NCI-H146 treated with DMSO at 0.1 percent for 48 hours (cell line): ENCODE results near the gene PRKACB.
"Not testable (repeated sequence)": the region's sequence is repeated elsewhere in the genome, so short reads cannot be mapped to it uniquely, and the experiment has no call there.

Source experiments
- DNase-seq: peaks from one replicate; lab custom pipeline; 2025; ENCODE audit not compliant: unreplicated experiment; lab: John Stamatoyannopoulos, UW

PRKACB gene

DNA sequence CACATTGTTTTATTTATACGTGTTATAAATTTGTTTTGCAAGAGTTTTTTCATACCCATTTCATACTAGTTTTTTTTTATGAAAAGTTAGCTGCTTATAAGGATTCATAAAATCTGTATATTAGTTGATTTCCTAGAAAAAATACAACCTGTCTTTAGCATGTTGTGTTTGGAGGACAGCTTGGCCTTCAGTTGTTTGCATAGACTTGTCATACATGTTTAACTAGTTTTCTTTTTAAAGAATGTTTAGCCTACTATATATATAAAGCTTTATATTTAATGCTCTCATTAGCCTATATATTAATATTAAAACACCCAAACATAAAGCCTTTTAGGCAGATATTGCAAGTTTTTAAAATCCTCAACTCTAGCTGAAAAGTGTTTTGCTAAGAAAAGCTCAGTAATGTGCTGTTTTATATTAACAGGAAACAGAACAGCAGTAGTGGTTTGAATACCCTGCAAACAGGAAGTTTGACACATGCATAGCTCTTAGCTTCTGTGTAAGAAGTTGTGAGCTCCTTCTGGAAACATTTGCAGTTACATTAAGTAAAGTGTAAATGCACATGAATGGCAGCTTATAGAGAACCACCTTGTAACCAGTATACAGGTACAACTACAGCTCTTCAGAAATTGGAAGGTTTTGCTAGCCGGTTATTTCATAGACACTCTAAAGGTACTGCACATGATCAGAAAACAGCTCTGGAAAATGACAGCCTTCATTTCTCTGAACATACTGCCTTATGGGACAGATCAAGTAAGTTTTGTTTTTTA lies at the start of gene PRKACB:
PRKACB (plus strand) TSS at position 476 of the 770 bp plus-strand sequence; CDS start at position 567, 91 bp downstream.
- DNase-seq: no peak

DNA sequence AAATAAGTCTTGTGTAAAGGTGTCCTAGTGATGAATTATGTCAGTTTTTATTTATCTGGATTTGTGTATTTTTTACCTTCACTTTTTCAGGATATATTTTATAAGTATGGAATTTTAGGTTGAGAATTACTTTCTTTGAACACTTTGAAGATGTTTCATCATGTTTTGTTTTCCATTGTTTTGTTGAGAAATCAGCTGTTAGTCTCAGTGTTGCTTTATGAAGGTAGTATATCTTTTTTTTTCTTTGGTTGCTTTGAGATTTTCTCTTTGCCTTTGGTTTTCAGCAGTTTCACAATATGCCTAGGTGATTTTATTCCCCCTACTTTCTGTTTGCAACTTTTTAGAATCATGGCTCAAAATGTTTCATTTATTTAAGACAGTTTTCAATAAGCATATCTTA lies 48.8 kb upstream of the PRKACB start:
- no peak for DNase-seq

DNA sequence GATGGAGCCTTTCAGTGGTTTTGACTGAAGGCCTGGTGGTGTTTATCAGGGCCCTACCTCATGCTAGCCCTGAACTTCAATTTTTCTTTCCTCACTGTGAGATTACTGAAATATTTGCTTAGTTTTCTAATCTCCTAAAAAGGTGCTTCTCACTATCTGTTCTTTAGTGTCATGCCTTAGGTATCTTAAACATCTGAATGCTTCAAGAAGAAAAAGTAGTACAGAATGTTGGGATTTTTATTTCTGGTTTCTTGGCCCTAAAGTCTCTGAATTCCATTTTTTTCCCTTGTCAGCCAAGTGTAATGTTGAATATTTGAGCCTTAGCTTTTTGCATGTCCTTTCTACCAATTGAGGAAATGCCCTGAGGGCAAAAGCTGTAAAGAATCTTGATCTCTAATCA lies 47.9 kb upstream of the PRKACB start:
- no peak for DNase-seq

DNA sequence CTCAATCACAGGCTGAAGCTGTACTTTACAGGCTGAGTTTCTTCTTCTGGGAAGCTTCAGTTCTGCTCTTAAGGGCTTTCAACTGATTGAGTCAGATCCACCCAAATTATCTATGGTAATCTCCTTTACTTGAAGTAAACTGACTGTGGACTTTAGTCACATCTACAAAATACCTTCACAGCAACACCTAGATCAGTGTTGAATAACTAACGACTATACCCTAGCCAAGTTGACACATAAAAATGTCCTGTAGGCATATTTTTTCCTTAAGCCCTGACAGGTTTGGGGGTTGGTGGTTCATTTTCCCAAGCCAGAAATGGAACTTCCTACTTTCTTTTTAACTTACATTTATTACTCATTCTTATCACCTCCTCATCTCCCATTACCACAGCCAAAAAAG lies 42.9 kb upstream of the PRKACB start:
- DNase-seq: no peak

DNA sequence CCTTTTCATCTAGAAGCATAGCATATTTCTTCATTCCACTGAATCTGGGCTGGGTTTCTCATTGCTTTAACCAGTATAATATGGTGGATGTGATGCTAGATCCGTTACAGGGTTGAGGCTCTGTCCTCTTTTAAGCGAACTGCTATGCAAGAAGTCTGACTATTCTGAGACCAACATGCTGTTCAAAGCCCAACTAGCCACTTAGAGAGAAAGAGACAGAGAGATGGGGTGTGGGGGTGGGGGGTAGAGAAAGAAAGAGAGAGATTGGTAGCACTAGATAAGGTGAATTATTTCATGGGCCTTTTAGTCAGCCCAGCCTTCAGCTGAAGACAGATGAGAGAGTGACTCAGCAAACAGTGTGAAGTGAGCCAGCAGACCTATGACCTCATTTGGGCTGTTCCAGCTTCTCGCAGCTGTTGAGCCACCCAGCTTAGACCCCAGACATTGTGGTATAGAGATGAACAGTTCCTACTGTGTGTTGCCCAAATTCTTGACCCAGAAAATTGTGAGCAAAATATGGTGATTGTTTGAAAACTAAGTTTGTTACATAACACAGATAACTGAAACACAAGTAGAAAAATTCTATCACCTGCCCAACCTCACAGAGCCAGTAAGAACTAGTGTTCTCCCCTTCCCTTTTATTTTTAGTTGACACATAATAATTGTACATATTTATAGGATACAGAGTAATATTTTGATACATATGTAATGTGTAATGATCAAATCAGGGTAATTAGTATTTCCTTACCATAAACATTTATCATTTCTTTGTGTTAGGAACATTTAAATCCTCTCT lies 40.7 kb upstream of the PRKACB start:
- peak; percentile 18 for DNase-seq

DNA sequence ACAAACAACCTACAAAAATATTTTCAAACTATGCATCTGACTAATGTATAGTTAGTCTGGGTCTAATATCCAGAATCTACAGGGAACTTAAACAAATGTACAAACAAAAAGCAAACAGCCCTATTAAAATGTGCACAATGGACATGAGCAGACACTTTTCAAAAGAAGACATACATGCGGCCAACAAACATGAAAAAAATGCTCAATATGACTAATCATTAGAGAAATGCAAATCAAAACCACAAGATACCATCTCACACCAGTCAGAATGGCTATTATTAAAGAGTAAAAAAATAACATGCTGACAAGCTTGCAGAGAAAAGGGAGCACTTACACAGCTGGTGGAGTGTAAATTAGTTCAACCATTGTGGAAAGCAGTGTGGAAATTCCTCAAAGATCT lies 36.5 kb upstream of the PRKACB start:
- not testable (repeated sequence) for DNase-seq

DNA sequence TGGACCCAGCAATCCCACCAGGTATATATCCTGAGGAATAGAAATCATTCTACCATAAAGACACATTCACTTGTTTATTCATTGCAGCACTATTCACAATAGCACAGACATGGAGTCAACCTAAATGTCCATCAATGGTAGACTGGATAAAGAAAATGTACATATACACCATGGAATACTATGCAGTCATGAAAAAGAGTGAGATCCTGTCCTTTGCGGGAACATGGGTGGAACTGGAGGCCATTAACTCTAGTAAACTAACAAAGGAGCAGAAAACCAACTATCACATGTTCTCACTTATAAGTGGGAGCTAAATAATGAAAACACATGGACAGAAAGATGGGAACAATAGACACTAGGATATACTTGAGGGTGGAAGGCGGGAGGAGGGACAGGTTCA lies 36.1 kb upstream of the PRKACB start:
- no peak for DNase-seq

DNA sequence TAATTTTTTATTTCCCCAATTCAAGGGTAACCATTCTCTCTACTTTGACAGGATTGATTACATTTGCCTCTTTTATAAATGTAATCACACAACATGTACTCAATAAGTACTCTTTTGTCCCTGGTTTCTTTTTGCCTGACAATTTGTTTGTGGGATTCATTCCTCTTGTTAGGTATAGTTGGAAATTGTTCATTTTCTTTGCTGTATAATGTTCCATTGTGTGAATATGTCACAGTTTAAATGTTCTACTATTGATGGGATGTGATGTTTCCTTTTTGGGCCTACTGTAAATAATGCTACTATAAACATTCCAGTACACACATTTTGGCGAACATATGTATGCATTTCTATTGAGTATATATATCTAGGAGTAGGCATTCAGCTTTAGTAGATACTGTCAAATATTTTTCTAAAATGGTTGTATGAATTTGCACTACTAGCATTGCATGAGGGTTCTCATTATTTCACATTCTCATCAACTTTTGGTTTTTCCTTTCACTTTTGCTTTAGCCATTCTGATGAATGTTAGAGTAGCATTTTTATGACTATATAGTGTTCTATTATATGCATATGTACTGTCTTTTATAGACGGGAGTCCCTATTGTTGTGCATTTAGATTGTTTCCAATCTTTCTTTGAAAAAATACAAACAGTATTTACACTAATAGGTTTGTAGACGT lies 35.0 kb upstream of the PRKACB start:
- DNase-seq: no peak

DNA sequence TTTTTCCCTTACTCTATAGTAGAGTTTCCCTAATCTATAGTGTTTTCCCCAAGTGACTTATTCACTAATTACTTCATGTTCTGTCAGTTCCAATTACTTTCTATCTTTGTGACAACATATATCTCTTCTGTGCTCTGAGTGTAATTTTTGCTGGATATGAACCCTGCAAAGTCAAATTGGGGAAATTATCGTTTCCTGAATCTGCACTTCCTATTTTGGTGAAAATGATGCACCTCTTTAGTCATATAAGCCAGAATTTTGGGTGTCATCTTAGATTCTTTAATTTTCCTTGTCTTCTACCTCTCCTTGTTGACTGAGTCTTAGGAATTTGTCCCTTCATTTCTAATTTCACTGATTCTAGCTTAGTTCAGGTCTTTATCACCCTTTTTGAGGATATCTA lies 33.4 kb upstream of the PRKACB start:
- no peak for DNase-seq

DNA sequence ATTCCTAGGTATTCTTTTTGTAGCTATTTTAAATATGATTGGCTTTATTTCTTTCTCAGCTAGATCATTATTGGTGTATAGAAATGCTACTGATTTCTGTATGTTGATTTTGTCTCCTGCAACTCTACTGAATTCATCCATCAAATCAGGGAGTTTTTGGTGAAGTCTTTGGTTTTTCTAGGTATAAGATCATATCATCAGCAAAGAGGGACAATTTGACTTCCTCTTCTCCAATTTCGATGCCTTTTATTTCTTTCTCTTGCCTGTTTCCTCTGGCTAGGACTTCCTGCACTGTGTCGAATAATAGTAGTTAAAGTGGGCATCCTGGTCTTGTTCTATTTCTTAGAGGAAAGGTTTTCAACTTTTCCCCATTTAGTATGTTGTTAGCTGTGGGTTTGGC lies 27.5 kb upstream of the PRKACB start:
- DNase-seq: no peak

DNA sequence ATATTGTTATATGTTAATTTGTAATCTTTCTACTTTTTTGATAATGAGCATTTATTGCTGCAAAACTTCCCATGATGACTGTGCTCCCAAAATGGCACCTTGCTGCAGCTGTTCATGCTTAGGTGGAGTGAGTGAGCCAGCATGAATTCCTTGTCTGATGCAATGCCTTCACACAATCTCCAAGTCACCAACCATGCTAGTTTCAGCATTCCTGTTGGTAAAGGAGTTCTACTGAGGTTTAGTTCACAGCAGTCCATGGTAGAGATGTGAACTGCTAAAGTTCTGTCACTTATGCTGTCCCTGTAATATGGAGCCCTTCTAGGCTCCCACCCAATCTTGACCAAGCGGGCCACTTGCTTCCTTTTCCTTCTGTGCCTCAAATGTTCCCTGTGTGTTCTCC lies 26.2 kb upstream of the PRKACB start:
- no peak for DNase-seq

DNA sequence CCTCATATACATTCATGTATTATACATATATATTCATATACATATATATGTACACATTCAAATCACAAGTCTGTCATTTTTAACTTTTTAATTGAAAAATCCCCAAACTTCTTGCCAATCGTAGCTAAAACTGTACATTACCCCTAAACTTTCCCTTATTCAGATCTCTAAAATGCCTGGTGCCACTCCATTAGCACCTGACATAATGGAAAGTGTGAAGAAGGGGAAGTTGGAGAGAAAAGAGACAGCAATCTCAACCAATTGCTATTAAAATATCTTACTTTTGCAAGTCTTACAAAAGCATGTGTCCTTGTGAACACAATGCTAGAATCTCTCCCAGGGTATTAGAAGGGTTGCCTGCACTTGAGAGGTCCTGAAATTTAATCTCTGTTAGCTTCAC lies 22.7 kb upstream of the PRKACB start:
- no peak for DNase-seq

DNA sequence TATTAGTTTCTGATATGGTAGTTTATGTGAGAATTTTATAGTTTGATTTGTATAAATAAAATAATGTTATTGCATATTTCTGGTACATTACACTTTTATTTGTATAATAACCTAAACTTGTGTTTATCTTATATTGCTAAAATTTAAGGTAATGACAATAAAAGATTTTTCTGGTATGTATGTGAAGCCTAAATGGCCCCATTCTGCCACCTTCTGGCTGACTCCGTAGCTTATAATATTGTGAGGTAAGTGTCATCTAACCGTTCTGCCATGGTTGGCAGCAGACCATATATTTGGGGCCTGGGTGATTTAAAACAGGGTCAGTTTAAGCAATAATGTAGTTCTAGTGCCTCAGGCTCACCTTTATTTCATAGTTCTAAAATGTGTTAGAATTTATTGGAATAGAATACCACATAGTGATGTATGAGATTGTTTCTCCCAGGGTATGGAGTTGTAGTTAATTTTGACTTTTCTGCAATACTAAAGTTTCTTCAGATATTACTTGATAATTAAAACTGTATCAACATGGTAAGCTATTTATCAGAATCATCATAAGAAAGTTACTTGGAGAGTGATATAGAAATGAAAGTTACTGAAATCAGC lies 21.2 kb upstream of the PRKACB start:
- DNase-seq: peak; percentile 8

DNA sequence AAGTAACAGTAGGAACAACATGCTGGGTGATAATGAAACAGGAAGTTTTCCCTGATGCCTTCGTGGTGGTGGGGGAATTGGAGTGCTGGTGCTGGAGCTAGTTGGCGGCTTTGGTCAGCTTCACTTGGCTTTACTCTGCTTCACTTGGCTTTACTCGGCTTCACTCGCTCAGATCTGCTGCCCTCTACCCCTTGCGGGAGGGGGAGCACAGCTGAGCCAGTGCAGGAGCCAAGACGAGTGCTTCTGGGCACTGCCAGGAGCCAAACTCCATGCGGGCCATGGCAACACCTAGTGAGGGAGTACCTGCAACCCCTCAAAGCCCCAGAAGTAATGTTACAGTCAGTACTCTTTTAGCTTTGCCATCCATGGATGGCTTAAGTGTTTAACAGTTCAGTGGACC lies 10.6 kb upstream of the PRKACB start:
- no peak for DNase-seq

DNA sequence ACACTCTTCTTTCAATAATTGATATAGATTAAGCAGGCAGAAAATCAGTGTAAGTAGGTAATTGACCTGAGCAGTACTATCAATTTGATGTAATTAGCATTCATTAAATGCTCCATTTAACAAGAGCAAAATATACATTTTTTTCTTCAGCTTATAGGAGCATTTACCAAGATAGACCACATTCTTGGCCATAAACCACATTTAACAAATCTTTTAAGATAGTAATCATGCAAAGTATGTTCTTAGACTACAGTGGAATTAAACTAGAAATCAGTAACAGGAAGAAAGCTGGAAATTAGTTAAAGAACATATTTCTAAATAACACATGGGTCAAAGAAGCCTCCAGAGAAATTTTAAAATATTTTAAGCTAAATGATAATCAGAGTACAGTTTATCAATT lies 8.7 kb upstream of the PRKACB start:
- no peak for DNase-seq

DNA sequence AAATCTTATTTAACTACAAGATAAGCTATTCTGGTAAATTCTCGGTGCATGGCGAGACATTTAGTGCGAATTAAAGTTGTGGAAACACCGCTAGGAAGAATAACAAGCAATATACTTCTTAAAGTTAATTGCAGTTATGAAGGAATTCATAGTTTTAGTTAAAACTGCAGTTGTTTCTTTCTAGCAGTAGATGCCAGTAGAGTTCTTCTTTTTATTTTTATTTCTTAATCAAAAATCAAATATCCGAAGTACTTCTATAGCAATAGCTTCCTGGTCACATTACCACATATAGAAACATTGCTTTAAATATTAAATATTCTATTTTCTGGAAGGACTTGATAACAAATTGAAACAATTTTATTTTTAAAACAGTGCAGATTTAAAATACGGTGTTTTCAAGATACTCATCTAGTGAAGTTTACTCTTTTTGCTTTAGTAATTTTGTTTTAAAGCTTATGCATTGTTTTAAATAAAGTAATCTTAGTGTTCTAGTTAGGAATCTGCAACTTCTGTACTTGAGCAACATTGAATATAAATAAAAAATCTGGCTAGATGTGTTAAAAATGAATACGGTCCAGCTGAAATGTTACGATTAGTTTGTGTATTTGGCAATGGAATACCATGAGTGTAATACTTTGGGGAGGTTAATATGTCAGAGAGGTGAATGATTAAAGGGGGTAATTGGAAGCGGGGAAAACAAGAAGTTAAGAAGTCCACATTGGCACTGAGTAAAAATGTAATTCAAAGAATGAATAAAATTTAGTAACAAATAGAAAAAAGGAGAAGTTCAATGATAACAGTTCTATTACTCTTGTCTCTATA lies 2.7 kb upstream of the PRKACB start:
- peak; percentile 15 for DNase-seq

DNA sequence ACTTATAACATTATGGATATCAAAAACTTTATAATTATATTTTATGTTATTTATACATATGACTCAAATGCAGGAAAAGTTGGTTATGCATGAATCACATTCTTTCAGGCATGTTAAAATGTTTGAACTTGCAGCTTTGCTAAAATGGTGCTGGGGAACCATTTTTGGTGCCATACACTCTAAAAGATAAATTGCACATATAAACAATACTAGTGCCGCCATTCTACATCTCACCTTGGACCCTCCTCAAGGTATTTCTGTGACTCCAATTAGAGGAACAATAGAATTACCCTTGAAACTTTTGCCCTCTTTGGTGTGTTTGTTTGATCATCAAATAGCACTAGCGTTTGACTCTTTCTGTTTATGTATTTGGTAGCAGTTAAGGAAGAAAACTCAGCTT lies 997 bp downstream of the PRKACB start:
- DNase-seq: no peak

DNA sequence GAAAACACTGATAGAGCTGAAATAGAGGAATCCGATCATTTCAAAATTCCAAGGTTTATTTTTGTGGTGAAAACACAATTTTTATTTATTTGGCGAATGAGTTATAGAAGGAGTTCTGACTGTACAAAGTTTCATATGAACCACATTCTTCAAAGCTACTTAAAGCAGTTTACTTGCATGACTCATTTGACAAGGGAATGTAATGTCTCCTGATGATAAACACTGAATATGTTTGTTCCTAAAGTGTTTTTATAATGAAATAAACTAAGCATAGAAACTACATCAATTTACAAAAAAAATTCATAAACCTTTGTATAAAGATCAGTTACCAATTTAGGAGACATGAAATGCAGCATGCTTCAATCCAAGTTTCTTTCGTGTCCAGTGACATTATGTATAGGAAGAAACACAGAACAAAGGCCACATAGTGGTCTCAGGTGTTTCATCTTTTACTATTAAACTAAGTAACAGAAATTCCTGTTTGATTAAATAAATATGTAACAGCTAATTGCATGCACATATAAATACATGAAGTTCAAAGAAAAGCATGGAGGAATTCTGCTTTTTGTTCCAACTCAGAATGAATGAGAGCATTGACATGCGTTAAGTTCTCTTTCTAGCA lies 2.5 kb downstream of the PRKACB start:
- no peak for DNase-seq

DNA sequence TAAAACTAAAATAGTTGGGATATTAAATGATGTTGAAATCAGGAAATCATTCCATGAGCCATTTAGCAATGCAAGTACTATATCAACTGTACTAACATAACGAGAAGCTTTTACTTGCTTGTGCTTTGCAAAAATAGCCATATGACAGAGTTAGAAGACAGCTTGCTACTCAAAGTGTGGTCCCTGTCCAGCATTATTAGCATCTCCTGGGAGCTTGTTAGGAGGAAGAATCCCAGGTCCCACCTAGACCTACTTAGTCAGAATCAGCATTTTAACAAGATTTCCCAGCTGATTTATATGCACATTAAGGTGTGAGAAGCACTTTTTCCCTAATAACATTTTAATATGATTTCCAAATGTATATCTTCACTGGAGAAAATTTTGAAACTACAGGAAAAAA lies 4.7 kb downstream of the PRKACB start:
- no peak for DNase-seq

DNA sequence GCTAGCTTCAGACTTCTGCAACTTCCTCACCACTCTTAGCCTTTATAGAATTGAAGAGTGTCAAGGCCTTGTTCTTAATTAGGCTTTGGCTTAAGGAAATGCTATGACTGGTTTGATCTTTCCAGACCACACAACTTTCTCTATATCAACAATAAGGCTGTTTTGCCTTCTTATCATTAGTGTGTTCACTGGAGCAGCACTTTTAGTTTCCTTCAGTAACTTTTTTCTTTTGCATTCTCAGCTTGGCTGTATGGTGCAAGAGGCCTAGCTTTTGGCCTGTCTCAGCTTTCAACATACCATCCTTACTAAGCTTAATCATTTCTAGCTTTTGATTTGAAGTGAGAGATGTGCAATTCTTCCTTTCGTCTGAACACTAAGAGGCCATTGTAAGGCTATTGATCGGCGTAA lies 8.6 kb downstream of the PRKACB start:
- no peak for DNase-seq
